HG02759 (cell line): Measurements from ENCODE around the gene ICA1.

Source experiments
- ATAC-seq: cut with Tn5 transposase; IDR thresholded peaks from one replicate; pipeline ENCODE4 v1.9.1; 2021; ENCODE audit warnings: mild to moderate bottlenecking, moderate library complexity; ENCODE audit not compliant: unreplicated experiment

The ICA1 gene

DNA sequence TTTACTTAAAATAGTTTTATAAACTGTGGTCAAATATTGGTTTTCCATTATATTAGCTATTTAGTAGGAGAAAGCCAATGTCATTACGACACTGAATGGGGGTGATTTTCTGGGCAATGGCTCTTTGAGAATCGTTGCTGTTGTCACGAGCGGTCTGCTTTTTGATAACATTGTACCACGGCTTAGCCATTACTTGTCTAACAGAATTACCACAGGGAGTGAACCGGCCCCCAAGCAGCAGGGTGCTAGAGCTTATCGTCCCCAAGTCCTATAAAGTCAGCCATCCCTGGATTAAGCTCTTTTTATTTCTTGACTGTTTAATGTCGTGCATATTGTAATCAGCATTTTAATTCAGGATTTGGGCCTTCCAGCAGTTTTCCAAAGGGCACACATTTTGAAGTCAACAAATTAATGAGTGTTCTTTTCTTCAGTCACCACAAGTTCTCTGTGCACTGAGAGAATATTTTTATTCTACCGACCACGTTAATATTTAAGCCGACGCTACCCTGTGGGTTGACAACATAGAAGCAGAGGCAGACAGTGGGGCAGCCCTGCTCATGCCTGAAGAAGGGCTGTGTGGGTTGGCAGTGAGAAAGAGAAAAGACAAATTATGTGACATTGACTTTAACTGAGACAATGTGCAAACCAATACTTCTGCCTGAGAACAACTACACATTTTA, 125.8 kb downstream of the ICA1 start:
- no peak for ATAC-seq

DNA sequence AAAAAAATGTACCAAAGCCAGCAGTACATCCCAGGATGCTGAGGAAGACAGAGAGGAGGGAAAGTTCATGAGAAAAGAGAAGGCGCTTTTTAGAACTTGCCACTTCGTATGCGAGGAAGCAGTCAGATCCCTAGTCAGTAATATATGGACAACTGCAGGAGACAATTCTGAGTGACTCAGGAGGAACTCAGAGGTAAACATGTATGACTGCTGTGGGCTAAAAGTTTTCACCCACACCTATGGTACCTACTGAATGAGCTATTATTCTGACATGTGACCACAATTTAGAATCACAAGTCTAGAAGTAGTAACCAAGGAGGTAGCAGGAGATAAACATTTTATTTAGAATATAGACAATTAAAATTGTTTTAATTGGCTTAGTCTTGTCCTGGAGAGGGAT, 126.5 kb downstream of the ICA1 start:
- ATAC-seq: no peak

DNA sequence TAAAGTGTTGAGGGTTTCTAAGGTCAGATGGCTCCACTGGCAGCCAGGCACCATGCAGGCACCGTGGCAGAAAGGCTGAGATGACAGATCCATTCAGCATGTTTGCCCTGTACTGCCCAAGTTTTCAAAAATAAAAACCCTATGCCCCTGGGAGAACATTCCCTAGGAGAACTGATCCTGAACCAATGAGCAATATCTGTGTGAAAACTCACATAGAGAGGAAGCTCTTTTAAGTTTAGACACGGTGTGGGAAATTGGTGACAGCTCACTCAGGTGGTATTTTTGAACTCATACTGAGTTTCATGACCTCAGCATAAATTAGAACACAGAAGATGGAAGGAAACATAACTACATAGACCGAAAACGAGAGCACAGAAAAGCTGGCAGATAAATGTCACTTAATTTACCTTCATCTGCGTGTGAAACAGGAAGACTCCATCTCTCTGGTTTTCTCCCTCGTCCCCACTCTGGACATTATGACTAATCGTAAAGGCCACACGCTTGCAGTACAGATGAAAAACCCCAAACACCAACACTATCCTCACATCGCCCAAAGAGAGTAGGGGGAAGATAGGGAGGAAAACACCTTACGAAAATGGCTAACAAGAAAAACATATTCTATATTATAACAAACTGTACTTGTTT, 127.8 kb downstream of the ICA1 start:
- ATAC-seq: peak; percentile 76

DNA sequence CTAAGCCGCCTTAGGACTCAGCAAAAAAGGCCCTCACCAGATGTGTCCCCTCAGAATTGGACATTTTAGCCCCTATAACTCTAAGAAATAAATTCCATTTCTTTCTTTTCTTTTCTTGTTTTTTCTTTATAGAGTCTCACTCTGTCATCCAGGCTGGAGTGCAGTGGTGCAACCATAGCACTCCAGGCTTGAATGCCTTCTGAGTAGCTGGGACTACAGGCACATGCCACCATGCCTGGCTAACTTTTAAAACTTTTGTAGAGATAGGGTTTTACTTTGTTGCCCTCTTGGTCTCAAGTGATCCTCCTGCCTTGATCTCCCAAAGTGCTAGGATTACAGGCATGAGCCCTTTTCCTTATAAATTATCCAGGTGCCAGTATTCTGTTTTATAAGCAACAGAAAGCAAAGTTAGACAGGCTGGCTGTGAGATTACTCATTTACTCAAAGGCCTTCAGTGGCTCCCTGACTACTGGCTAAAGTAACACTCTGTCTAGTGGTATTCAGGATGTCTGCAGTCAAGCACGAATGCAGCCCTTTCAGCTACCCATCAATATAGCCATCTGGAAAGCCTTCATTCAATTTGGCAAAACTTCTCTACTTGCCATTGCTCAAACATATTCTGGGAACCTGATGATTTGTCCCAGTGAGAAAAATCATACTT, 128.6 kb downstream of the ICA1 start:
- ATAC-seq: peak; percentile 40

DNA sequence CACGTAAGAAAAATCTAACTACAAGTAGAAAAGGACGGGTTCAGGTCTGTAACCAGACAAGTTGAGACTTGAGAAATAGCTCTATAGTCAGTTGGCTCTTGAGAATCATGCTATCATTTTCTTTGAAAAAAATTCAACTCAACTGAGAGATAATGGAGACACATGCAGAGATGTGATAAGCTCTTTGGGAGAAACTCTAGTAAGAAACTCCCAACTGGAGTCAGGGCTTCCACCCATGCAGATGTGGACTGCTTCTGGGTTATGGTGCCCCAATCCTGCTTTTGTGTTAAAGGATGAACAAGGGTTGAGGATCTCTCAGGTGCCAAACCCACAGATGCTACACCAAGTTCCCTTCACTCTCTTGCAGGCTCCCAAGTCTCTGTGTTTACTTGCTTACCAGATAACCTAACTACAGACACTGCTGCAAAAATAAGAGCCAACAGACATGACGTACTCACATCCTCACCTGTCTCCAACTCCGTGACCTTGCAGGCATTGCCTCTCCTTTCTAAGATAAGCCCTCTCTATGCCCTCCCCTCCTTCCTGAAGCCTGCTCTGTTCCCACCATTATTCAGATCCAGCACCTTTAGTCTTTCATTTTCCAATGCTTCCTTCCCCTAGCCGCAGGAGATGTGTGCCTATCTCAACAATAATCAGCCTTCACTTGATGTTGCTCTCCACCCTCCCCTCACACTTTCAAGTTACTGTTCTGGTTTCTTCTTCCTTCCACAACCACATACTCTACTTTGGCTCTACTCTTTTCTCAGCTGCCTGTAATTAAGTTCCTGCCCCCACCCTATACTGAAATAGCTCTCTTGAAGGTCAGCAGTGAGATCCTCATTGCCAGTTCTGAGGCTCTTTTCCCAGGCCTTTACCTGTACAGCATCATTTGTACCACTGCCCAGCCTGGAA, 130.0 kb downstream of the ICA1 start:
- peak; percentile 37 for ATAC-seq

DNA sequence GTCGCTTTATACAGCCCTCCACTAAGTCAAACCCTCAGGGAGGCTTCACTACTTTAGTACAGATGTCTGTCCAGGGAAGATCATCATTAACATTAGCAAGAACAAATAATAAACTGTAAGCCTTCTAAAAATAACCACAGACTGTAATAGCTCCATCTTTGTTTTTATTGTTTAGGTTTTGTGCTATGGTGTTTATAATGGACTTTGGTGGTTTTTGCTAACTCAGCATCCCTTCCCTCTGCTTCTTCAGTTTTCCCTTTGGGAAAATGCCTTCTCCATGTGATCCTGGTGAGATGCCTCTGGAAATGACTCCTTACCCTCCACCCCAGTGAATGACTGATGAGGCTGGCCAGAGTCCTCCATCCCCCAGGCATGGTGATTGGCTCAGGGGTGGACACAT, 131.3 kb downstream of the ICA1 start:
- ATAC-seq: no peak

DNA sequence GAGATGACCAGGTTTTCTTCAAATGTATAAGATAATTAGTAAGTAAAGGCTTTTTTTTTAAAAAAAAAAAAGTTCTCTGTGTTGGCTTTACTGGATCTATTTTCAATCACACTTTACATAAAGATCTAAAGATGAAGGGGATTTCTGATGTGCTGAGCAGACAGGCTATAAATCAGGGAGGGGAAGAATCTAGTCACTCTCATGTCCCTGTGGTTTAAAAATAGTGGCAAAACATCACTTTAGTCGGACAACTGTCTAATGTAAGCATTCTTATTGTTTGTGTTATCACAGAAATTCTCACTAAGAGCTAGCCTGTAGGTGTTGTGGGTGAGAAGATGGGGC, 132.7 kb downstream of the ICA1 start:
- no peak for ATAC-seq

DNA sequence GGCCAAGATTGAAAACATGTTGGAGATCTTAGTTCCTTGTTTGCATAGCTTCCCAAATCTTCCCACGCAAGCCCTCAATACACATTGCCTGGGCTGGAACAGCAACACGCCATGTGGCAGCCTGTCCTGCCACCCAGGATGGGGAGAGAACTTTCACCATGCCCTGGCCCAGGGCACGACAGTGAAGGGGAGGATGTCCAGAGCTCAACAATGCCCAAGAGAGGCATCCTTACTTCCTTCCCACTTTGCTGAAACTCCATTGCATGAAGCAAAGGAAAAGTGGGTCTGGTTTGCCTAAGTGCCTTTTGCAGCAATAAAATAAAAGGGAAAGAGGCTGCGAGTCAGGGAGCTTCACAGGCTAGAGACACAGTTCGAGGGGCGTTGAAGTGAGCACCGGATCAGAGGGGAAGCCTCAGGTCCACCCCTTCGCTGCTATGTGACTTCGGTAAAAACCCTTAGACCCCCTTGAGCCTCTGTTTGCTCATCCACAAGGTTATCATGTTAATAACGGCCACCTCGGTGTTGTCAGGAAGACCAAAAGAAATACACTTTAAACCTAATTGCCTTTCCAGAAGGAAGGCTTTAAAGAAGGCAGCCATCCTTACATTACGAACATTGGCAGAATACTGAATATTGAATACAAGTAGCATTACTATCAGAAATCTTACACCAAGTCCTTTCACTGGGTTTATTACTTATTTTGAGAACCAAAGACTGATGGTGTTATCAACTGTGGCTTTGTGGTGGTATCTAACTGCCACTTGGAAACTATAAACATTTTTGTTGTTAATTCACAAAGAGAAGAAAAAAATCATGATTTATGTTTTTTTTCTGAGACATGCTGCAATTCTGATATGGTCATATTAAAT, 133.3 kb downstream of the ICA1 start:
- no peak for ATAC-seq

DNA sequence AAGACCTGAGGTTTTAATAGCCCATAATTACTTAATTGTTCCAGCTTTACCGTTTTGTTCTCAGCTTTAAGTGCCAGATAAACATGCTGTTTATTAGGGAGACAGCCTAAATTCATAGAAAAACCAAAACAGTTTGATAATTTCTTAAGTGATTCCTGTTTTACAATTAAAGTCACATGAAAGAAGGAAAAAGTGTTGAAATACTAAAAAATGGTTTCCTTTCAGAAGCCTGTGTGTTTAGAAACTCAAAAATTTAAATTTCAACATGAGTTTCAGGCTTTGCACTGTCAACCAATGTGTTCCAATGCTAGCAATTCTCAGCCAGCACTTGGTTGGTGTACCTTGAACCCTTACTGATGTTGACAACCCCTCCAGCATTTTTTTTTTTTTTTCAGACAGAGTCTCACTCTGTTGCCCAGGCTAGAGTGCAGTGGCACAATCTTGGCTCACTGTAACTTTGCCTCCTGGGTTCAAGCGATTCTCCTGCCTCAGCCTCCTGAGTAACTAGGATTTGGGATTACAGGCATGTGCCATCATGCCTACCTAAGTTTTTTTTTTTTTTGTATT, 135.3 kb downstream of the ICA1 start:
- ATAC-seq: no peak

DNA sequence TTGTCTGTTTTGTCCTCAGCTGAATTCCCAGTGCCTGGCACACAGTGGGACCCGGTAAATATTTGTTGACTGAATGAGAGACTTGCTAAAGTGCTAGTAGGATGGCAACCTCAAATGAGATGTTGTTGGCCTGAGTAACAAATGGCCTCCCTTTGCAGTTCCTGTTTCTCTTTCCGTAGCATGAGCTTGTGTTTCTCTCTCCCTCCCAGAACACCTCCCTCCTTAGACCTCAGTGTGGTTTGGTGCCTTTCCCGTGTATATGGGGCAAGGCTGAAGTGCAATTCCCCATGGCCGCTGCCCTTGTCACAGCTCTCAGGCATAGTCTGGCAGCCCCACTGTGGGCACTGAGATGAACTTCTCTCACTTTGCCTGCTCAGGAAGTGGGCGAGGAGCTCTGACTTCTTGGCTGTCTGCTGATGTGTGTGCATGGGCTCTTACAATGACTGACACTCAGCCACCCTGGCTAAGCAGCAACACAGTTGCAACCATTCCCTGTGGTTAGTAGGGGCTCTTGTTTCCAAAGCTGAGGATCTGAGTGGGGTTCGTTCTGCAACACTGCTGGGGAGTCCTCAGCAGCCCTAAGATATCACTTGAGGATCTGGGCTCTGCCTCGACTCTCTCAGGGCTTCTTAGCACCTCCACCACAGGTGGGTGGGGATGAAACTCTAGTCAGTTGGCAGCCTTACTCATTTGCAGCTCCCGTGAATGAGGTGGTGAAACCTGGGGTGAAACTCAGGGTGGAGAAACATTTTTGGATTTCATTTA, 136.1 kb downstream of the ICA1 start:
- ATAC-seq: peak; percentile 87

DNA sequence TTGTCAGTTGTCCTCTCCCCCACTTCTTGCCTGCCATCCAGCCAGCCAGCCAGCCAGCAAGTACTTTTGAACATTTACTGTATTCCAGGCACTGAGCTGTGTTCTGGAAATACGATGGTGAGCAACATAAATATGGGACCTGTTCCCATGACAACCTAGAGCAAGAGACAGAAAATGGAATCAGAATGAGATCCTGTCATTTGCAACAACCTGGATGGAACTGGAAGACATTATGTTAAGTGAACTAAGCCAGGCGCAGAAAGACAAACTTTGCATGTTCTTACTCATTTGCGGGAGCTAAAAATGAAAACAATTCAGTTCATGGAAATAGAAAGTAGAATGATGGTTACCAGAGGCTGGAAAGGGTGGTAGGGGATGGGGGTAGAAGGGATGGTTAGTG, 140.7 kb downstream of the ICA1 start:
- no peak for ATAC-seq

DNA sequence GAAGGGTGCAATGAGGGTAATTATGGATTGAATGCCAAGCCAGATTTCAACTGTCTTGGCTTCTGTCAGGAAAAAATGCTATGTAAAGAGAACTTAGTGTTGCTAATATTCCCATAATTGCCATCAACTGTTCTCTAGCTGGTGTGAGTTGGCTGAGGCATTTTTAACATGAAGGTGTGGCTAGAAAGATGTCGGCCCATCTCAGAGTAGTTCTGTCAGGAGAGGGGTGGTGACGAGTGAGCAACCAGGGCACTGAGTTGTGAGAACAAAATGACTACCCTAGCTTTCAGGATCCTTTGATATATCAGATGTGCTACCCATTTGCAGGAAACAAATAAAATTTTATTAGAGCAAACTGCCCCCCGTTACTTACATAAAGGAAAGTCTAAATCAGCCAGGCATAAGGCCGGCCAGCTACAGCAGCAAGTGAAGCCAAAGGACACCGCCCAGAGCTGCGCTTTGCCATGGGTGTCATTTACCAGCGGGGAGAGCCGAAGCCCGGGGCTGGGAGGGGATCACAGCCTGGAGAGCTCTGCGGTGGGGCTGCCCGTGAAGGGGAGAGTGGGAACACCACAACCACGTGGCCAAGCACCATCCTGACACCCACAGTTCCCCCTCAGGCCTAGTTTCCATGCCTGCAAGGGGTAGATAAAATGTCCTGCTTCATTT, 141.4 kb downstream of the ICA1 start:
- ATAC-seq: no peak

DNA sequence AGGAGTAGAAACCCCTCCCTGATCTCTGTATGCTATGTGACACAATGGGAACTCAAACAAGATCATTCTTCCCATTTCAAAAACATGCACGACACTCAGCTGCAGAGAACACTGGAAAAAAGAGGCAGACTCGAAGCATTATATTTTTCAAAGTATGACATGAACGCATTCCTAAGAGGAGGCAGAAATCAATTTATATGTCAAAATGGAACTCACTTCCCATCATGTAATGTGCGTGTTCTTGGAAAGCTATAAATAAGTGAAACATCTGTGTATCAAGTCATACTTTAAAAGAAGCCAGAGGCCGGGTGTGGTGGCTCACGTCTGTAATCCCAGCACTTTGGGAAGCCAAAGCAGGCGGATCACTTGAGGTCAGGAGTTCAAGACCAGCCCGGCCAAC, 142.7 kb downstream of the ICA1 start:
- ATAC-seq: no peak

DNA sequence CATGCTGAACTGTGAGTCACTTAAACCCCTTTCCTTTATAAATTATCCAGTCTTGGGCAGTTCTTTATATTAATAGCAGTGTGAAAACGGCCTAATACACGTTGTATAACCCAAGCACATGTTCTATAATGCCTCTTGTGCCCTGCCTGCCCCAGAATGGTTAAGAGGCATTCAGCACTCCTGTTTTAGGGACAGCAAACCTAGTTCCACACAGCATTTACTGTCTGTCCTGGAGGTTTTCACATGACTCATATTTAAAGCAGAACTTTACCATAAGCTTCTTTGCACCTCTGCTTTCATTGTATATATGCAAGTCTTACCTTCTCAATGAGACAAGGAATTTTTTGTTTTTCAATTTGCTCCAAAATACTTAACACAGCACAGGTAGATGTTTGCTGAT, 144.8 kb downstream of the ICA1 start:
- no peak for ATAC-seq

DNA sequence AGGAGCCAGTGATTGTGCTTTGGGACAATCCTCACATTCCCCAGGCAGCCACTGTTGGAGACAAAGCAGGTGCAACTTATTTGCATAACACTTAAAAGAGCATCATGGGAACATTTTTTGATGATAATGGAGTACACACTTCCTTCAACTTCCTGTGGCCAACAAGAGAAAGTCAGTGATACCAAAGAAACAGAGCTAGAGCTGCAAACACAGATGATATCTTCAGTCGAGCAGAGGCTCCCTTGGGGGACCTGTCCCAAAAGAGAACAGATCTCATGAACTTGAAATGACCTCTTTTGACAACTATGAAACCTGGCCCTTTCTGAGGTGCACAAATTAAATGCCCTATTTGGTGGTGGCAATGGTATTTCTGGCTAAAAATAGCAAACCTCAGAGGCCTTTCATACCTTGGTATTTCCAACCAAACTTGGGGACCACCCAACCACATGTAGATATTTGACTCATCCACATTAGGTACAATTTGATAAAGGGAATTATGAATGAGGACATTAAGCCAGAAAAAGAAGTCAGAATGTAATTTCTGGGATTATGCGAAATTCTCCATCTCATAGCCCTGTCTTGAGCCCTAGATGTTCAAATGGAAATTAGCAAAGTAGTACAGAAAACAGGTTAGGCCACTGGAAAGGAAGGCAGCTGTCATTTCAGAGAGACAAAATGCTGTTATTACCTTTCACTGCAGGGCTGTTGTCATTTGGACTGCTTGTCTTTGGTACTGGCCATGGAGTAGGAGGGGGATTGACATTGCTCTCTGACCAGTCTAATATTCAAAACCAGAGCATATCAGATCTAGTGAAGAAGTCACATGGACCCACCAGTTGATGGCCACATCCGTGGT, 146.2 kb downstream of the ICA1 start:
- ATAC-seq: peak; percentile 93

DNA sequence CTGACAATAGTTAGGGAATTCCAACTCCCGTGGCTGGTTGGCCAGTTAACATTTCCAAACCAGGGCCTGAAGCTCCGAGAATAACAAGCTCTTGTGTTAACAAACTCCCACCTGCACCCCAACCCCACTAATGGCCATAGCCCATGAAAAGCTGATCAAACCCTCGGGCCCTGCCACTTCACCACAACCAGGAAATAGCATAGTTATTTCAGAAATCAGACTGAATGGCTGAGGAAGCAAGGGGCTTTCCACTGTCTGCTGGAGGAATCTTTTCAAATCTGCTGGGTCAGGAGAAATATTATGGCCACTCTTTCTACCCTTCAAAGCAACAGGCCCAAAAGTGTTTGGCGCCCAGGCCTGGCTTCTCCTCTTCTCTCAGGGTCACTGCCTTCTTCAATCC, 147.8 kb downstream of the ICA1 start:
- ATAC-seq: peak; percentile 34

DNA sequence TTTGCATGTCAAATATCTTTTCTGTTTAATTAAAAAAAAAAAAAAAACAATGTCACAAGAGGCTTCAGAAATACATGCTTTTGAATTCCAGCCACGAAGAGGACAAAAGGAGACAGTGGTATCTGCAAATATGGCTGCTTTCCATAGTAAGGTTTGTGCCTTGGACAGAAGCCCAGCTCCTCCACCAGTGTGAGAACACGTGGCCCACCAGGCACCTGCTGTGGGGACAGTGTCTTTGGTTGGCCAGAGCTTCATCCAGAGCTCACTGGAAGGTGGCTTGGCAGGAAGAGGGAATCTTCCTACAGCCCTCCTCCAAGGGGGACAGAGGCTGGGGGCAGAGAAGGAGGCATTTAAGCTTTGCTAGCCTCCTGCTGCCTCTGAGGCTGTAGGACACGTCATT, 148.8 kb downstream of the ICA1 start:
- ATAC-seq: no peak

DNA sequence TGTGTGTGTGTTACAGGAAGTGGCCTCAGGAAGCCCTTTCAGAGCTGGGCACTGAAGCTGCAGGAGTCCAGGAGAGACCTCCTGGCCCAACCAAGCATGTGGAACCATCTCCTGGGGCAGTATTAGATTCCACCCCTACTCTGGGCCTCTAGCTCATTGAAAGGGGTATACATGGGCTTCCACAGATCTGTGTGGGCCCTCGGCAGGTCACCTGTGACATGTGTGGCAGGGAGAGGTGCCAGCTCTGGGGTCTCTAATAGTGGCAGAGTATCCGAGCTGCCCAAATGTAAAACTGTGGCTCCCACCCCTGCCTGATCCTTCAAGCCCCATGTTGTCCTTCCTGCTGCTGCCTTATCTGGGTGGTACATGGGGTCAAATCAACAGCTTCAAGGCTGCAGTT, 149.3 kb downstream of the ICA1 start:
- no peak for ATAC-seq
